Smooth muscle cell (in vitro differentiated cells): ENCODE measurements around the gene SPATS2L. TPM values are rescaled to one million over a fixed set of nuclear protein-coding genes. Genes with fewer than 3 reads are reported as not detected.
A peak's percentile ranks its signal among the peaks of the same experiment; 100 is the strongest.

Experiments
- DNase-seq: peaks from one replicate; lab custom pipeline; 2025; ENCODE audit not compliant: unreplicated experiment; lab: John Stamatoyannopoulos, UW
- H2AFZ ChIP-seq: fragments of 200-600 bp; sonication (generic); 2 replicates; pipeline ENCODE4 v1.6.0; 2016; ENCODE audit warnings: antibody characterized with exemption, low read depth, mild to moderate bottlenecking
- H3F3A ChIP-seq: fragments of 200-600 bp; sonication (generic); 2 replicates; pipeline ENCODE4 v1.6.0; 2017; ENCODE audit warnings: antibody characterized with exemption, low read depth
- H3K27ac ChIP-seq: fragments of 200-600 bp; sonication (generic); 2 replicates; pipeline ENCODE4 v1.5.1; 2016; ENCODE audit warnings: low read depth, mild to moderate bottlenecking
- H3K27me3 ChIP-seq: fragments of 200-600 bp; sonication (generic); 2 replicates; pipeline ENCODE4 v1.6.1; 2016; ENCODE audit warnings: low read depth, mild to moderate bottlenecking
- H3K36me3 ChIP-seq: fragments of 200-600 bp; sonication (generic); 2 replicates; pipeline ENCODE4 v1.5.1; 2016; ENCODE audit warnings: low read depth
- H3K4me1 ChIP-seq: fragments of 200-600 bp; sonication (generic); 2 replicates; pipeline ENCODE4 v1.5.1; 2016; ENCODE audit warnings: low read depth
- H3K4me2 ChIP-seq: fragments of 200-600 bp; sonication (generic); 2 replicates; pipeline ENCODE4 v1.6.0; 2016; ENCODE audit warnings: mild to moderate bottlenecking
- H3K4me3 ChIP-seq: fragments of 200-600 bp; sonication (generic); 2 replicates; pipeline ENCODE4 v1.5.1; 2016; ENCODE audit warnings: mild to moderate bottlenecking
- H3K79me2 ChIP-seq: fragments of 200-600 bp; sonication (generic); 2 replicates; pipeline ENCODE4 v1.6.0; 2016; ENCODE audit warnings: low read depth, mild to moderate bottlenecking
- H3K9ac ChIP-seq: fragments of 200-600 bp; sonication (generic); 2 replicates; pipeline ENCODE4 v1.6.0; 2016; ENCODE audit warnings: low read depth
- H3K9me3 ChIP-seq: fragments of 200-600 bp; sonication (generic); replicated peaks from 2 replicates; pipeline ENCODE4 v1.5.1; 2016; ENCODE audit warnings: low read depth
- H4K20me1 ChIP-seq: fragments of 200-600 bp; sonication (generic); 2 replicates; pipeline ENCODE4 v1.6.0; 2016; ENCODE audit warnings: low read depth
- CTCF ChIP-seq: fragments of 200-600 bp; sonication (generic); IDR thresholded peaks from 2 replicates; pipeline ENCODE4 v1.5.1; 2017; ENCODE audit warnings: borderline replicate concordance, mild to moderate bottlenecking, antibody characterized with exemption; ENCODE audit not compliant: insufficient read depth, poor library complexity, severe bottlenecking
- WGBS: methylation state at CpG from one replicate; pipeline ENCODE4 v1.1.7; 2016; ENCODE audit warnings: low lambda C conversion rate; 5-methylcytosine and 5-hydroxymethylcytosine counted together
- polyA plus RNA-seq: library from polyadenylated mRNA; unstranded; fragments of >200 nt; fragmentation: Nextera tagmentation; extraction: Ambion mirVana; gene quantifications from 2 replicates; pipeline ENCODE4 v1.2.1, GENCODE V29; 2016
- total RNA-seq: library from RNA; depleted of rRNA; stranded (reverse); fragments of >200 nt; gene quantifications from 2 replicates; pipeline ENCODE4 v1.2.3, GENCODE V29; 2014

The SPATS2L gene
- total and polyA plus RNA-seq, 2 experiments from 2014 or later: 356 to 432 TPM

- no peak for DNase-seq
- Histone ChIP-seq H3K36me3 (no peaks in the 10 kb centered on the region), H3K27me3 (no peaks in the 10 kb centered on the region), H3K4me2 (no peak overlapping the region), H4K20me1 (no peaks in the 10 kb centered on the region), H3K79me2 (no peaks in the 10 kb centered on the region), H2AFZ (no peak overlapping the region), H3K9me3 (no peaks in the 10 kb centered on the region), H3K9ac (no peak overlapping the region), H3F3A (no peaks in the 10 kb centered on the region), H3K4me1 (no peaks in the 10 kb centered on the region), H3K27ac (no peak overlapping the region), H3K4me3 (no peak overlapping the region)
- 89% methylated on average over 2 of the region's 2 CpGs for WGBS
- TF ChIP-seq CTCF: no peak
Measured at GRCh38 chr2:200276472-200276871, 30.0 kb upstream of the SPATS2L start.

GRCh38 chr2:200278694-200279316, 27.7 kb upstream of the SPATS2L start:
- H3K4me3 ChIP-seq: no peak overlapping the region
- whole genome bisulfite sequencing: 50% methylated on average over 6 of the region's 6 CpGs
- no peaks in the 10 kb centered on the region for H3K4me1 ChIP-seq
- no peak overlapping the region for H3K9ac ChIP-seq
- H3F3A ChIP-seq: no peaks in the 10 kb centered on the region
- TF ChIP-seq CTCF: no peak
- H3K27me3 ChIP-seq: no peaks in the 10 kb centered on the region
- no peaks in the 10 kb centered on the region for H4K20me1 ChIP-seq
- no peaks in the 10 kb centered on the region for H3K79me2 ChIP-seq
- H3K36me3 ChIP-seq: no peaks in the 10 kb centered on the region
- H3K27ac ChIP-seq: no peak overlapping the region
- peak overlapping the region; percentile 60 for H2AFZ ChIP-seq
- DNase-seq: no peak
- H3K9me3 ChIP-seq: no peaks in the 10 kb centered on the region
- H3K4me2 ChIP-seq: no peak overlapping the region

GRCh38 chr2:200279857-200280256, 26.6 kb upstream of the SPATS2L start:
- Histone ChIP-seq H3K27ac (no peak overlapping the region), H3K27me3 (no peaks in the 10 kb centered on the region), H3K9ac (no peak overlapping the region), H4K20me1 (no peaks in the 10 kb centered on the region), H3K4me1 (no peaks in the 10 kb centered on the region), H3K9me3 (no peaks in the 10 kb centered on the region), H3F3A (no peaks in the 10 kb centered on the region), H3K4me3 (no peak overlapping the region), H2AFZ (peak overlapping the region; percentile 17), H3K4me2 (no peak overlapping the region), H3K79me2 (no peaks in the 10 kb centered on the region), H3K36me3 (no peaks in the 10 kb centered on the region)
- no peak for TF ChIP-seq CTCF
- no peak for DNase-seq

GRCh38 chr2:200286578-200286977, 19.9 kb upstream of the SPATS2L start:
- WGBS: 100% methylated on average over 1 of the region's 1 CpG
- Histone ChIP-seq H3K9me3 (no peaks in the 10 kb centered on the region), H3K4me3 (no peak overlapping the region), H3K79me2 (no peaks in the 10 kb centered on the region), H3K4me1 (no peaks in the 10 kb centered on the region), H3K27ac (no peak overlapping the region), H2AFZ (no peak overlapping the region), H3F3A (no peaks in the 10 kb centered on the region), H4K20me1 (no peaks in the 10 kb centered on the region), H3K4me2 (no peak overlapping the region), H3K36me3 (no peaks in the 10 kb centered on the region), H3K27me3 (no peaks in the 10 kb centered on the region), H3K9ac (no peak overlapping the region)
- DNase-seq: no peak
- TF ChIP-seq CTCF: no peak
